Adrenal gland (tissue), 5 donors: Measurements from ENCODE around the gene ST8SIA1.
A peak's percentile ranks its signal among the peaks of the same experiment; 100 is the strongest.

Source experiments
- POLR2A ChIP-seq, 2 donors: fragments of 450-650 bp; IDR thresholded peaks; one replicate each; pipeline ENCODE4 v1.6.1; 2017; ENCODE audit warnings: antibody characterized with exemption in 2 of 2, mild to moderate bottlenecking in 2 of 2, moderate library complexity in 1 of 2
- TF ChIP-seq, protein P1 (sequence below), 6 experiments: fragments of 450-650 bp in 4 of 6; fragments of 200-600 bp in 2 of 6; sonication (generic) in 1 of 6; IDR thresholded peaks; 1 replicate in 5 of 6; 2 replicates in 1 of 6; pipeline versions ENCODE4 v1.5.1 to v1.8.0; 2016 to 2021; ENCODE audit warnings: antibody characterized with exemption in 6 of 6, mild to moderate bottlenecking in 2 of 6, moderate library complexity in 1 of 6
- donor health status: DM: no; HTN: no; CAD: no.

DNA sequence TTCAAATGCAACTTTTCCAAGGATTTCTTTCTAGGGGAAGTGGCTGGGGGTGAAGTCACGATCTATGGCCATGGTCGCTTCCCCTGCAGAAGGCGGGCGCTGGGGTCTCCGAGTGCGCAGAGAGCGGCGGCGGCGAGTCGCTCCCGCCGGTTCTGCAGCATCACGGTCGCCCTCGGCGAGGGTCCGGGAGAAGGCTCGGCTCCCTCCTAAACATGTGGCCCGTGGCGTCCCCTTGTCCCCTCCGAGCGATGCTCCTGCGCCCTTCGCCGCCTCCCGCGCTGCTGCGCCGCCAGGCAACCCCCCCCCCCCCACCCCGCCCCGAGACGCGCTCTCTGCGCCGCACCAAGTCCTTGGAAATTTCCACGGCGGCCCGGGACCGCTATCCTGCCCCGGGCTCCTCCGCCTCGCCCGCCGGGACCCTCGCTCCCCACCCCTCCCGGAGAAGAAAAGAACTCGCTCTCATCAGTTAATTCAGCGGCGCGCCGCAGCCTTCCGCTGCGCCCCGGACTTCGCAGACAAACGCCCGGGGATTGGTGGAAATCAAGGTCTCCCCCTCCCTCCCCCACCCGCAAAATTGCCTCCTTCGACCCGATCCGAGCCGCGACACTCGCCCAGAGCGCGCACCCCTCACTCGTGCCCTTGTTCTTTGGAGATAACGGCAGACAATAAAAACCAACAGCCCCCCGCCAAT is at the start of gene ST8SIA1:
- TF ChIP-seq, protein P1, sequence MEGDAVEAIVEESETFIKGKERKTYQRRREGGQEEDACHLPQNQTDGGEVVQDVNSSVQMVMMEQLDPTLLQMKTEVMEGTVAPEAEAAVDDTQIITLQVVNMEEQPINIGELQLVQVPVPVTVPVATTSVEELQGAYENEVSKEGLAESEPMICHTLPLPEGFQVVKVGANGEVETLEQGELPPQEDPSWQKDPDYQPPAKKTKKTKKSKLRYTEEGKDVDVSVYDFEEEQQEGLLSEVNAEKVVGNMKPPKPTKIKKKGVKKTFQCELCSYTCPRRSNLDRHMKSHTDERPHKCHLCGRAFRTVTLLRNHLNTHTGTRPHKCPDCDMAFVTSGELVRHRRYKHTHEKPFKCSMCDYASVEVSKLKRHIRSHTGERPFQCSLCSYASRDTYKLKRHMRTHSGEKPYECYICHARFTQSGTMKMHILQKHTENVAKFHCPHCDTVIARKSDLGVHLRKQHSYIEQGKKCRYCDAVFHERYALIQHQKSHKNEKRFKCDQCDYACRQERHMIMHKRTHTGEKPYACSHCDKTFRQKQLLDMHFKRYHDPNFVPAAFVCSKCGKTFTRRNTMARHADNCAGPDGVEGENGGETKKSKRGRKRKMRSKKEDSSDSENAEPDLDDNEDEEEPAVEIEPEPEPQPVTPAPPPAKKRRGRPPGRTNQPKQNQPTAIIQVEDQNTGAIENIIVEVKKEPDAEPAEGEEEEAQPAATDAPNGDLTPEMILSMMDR (IDR thresholded peaks at IDR 0.05): no peak
- peak in 1 of 2 donors; percentile 42 for TF ChIP-seq POLR2A (IDR thresholded peaks at IDR 0.05)
